CD4-positive, alpha-beta T cell treated with Interleukin-17A for 4 hours (primary cell): Measurements from ENCODE around the gene CYP3A5.
A peak's percentile ranks its signal among the peaks of the same experiment; 100 is the strongest.
"Not testable (repeated sequence)": the region's sequence is repeated elsewhere in the genome, so short reads cannot be mapped to it uniquely, and the experiment has no call there.

Source experiments
- DNase-seq: peaks from one replicate; pipeline ENCODE4 v3.0.0-alpha.2; 2020; ENCODE audit warnings: mixed read lengths

CYP3A5 gene

GRCh38 chr7:99679400-99680191 is at the start of gene CYP3A5:
TSS of gene CYP3A5 (minus strand) at chr7:99679996. CDS start at chr7:99679896, 100 bp downstream.
- no peak for DNase-seq

- DNase-seq = no peak
These were observed 48.8 kb upstream of the CYP3A5 start for GRCh38 chr7:99728615-99729014.

- not testable (repeated sequence) for DNase-seq
These were observed 43.4 kb upstream of the CYP3A5 start for GRCh38 chr7:99723201-99723600.

DNA sequence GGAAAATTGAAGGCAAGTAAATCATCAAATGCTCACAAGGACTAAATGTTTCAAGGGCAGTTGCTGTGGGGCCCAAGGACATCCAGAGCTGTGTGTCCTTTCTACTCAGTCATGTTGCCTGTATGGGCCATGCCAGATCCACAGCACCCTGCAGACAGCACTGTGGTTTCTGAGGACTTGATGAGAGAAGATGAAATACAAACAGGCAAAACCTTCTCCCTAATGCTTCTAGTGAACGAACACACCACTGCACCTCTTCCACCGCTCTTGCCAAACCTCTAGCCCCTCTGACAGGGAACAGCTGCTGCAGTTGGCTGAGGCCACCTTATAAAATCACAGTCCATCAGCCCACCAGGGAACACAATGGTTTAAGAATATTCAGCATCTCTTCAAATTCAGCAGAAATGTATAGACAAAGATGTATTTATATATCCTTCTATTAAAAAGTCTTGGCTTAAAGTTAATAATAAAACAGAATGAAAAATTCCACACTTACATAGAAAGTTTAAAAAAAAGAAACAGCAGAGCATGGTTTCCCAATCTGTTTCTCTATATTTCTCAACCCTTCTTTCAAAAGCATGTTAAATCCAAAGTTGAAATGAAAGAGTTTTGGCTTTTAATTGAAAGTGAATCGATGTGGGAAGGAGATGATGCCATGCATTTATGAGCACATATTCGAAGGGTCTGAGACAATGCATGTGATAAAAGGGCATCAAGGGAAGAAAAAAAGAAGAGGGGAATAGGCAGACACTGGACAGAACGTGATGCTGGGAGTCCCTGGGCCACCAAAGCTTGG is 41.2 kb upstream of the CYP3A5 start:
- no peak for DNase-seq

DNA sequence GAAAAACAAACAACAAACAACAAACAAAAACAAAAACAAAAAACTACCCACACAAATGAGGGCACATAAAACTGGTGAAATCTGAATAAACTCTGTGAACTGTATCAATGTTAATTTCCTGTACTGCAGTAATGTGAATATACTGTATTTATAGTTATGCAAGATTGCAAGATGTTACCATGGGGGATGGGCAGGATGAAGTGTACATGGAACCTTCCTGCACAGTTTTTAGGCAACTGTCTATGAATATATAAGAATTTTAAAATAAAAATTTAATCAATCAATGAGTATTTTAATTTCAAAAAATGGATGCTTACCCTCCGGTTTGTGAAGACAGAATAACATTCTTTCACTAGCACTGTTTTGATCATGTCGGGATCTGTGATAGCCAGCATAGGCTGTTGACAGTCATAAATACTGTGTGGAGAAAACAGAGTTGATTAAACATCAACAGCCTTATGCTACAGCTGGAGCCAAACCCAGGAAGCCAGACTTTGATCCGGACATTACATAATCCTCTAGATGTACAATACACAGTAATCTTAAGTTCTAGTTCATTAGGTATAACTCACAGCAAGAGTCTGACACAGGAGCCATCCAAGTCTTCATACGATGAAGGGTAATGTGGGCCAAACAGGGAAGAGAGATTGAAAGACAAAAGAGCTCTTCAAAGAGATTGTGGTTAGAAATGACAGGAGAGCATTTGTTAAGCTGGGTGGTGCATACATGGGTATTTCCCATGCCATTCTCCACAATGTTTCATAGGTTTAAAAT is 40.4 kb upstream of the CYP3A5 start:
- DNase-seq = no peak

DNA sequence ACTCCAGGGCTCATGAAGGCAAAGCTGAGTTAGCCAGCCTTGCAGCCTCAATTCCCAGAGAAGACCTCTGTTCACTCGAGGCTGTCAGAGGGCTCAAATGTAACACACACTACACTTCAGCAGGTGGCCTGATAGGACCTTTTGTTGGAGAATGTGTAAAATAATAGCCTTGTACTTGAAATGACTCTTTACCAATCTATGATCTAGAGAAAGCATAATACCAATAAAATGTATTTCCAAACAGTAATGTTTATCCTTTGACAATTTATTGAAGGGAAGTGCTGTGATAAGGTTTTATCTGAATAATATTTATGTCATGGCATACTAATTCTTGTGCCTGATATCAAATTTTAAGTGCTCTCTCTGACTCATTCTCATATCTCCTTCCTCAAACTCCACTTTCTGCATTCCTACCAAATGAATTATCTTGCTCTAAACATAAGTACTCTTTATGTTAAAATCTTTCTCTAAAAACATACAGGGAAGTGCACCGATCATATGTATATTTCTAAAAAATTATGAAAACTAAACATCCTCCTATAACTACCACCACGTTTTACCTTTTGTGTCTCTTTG is 34.3 kb upstream of the CYP3A5 start:
- no peak for DNase-seq

- no peak for DNase-seq
These were observed 30.2 kb upstream of the CYP3A5 start for GRCh38 chr7:99709838-99710578.

GRCh38 chr7:99709260-99709659 is 29.5 kb upstream of the CYP3A5 start:
- no peak for DNase-seq

- no peak for DNase-seq
These were observed 27.3 kb upstream of the CYP3A5 start for GRCh38 chr7:99707096-99707495.

GRCh38 chr7:99699946-99700345 is 20.1 kb upstream of the CYP3A5 start:
- DNase-seq = no peak

DNA sequence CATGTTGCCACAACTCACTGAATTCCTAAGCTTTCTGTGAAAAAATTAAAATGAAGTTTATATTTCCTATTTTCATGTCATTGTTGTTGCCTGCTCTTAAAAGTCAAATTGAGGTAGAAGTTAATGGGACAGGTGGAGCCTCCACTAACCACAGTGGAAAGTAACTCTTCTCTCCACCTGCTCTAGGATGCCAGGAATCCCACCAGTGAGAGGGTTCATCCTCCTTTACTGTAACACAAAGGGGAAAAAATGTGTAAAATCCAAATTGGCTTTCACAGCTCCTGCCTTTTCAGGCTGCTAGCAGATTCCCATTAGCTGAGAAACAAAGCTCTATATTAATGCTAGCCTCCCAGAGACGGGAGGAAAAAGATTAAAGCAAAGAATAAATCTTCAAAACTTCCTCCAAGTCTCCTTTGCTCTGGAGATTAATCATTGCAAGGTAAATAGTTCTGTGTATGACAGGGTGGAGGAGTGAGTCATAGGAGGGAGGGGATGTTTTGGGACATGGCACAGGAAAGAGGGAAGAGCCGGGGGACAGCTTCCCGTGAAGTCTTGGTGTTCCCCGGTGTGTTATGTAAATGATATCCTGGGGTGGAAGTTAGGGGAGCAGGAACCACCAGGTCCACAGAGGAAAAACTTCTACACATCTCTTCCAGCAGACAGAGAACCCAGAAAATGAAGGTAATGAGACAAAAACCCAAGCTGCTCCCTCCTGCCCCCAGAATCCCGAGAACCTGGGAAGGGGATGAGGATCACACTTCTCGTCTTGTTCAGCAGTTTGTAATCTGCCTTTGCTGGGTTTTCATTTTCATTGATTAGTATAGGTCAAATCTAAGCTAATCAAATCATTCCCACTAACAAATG is 19.3 kb upstream of the CYP3A5 start:
- DNase-seq = not testable (repeated sequence)

- no peak for DNase-seq
These were observed 15.1 kb upstream of the CYP3A5 start for GRCh38 chr7:99694912-99695304.

GRCh38 chr7:99694201-99694911 is 14.6 kb upstream of the CYP3A5 start:
- DNase-seq = no peak

- peak; percentile 34 for DNase-seq
These were observed 13.8 kb upstream of the CYP3A5 start for GRCh38 chr7:99693427-99694200.

GRCh38 chr7:99693100-99693426 is 13.3 kb upstream of the CYP3A5 start:
- DNase-seq = no peak

DNA sequence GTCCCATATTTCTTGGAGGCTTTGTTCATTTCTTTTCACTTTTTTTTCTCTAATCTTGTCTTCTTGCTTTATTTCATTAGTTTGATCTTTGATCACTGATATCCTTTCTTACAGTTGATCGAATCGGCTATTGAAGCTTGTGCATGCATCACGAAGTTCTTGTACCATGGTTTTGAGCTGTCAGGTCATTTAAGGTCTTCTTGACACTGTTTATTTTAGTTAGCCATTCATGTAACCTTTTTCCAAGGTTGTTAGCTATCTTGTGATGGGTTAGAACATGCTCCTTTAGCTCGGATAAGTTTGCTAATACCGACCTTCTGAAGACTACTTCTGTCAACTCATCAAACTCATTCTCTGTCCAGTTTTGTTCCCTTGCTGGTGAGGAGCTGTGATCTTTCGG is 12.8 kb upstream of the CYP3A5 start:
- DNase-seq = not testable (repeated sequence)

DNA sequence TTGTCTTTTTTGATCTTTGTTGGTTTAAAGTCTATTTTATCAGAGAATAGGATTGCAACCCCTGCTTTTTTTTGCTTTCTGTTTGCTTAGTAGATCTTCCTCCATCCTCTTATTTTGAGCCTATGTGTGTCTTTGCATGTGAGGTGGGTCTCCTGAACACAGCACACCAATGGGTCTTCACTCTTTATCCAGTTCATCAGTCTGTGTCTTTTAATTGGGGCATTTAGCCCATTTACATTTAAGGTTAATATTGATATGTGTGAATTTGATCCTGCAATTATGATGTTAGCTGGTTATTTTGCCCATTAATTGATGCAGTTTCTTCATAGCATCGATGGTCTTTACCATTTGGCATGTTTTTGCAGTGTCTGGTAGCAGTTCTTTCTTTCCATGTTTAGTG is 11.9 kb upstream of the CYP3A5 start:
- DNase-seq = not testable (repeated sequence)

GRCh38 chr7:99690918-99691317 is 11.1 kb upstream of the CYP3A5 start:
- not testable (repeated sequence) for DNase-seq

- not testable (repeated sequence) for DNase-seq
These were observed 6.2 kb upstream of the CYP3A5 start for GRCh38 chr7:99685871-99686608.
